ENCODE data around the gene CUL3. TPM values are rescaled to one million over a fixed set of nuclear protein-coding genes. Genes with fewer than 3 reads are reported as not detected.

The CUL3 gene
- total RNA-seq, 4 donors from 2014 or later = 94.1 to 120 (median 109) TPM

DNA sequence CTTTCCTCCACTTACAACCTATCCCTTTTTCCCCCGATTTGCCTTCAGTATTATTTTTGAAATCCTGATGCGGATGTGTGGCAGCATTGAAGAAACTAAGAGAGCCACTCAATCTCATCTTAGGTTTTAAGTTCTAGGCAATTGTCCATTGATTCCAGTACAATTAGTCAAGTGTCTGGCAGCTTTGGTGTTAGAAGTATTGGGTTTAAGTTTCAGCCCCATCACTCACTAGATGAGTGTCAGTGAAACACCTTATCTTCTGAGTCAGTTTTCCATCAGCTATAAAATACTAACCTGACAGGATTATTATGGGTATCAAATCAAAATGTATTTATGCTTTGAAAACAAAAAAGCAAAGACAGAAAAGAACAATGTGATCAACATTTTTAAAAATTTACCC is 16.8 kb upstream of the CUL3 start:
- TF ChIP-seq POLR2A (IDR thresholded peaks at IDR 0.05) = no peak
- TF ChIP-seq, protein P1, sequence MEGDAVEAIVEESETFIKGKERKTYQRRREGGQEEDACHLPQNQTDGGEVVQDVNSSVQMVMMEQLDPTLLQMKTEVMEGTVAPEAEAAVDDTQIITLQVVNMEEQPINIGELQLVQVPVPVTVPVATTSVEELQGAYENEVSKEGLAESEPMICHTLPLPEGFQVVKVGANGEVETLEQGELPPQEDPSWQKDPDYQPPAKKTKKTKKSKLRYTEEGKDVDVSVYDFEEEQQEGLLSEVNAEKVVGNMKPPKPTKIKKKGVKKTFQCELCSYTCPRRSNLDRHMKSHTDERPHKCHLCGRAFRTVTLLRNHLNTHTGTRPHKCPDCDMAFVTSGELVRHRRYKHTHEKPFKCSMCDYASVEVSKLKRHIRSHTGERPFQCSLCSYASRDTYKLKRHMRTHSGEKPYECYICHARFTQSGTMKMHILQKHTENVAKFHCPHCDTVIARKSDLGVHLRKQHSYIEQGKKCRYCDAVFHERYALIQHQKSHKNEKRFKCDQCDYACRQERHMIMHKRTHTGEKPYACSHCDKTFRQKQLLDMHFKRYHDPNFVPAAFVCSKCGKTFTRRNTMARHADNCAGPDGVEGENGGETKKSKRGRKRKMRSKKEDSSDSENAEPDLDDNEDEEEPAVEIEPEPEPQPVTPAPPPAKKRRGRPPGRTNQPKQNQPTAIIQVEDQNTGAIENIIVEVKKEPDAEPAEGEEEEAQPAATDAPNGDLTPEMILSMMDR (IDR thresholded peaks at IDR 0.05 in 4 of 5, conservative IDR thresholded peaks at IDR 0.05 in 1 of 5) = no peak
- H3K4me3 ChIP-seq = no peak overlapping the region

DNA sequence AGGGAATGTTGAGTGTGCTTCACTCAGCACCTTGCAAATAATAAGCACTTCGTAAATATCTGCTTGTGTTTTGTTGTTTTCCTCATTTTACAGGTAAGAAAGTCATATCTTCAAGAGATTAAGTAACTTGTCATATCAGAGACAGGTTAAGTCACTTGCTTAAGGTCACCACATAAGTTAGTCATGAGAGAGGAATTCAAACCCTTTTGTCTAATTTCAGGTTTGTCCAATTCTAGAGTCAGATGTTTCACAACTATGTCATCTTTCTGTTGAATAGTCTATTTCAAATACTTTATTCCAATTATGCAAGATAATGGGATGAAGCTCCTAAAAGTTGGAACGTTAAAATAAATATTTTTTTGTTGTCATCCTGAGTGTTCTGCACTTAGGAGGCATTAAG is 13.5 kb upstream of the CUL3 start:
- ATAC-seq = no peak
- DNase-seq = no peak
- H3K4me3 ChIP-seq = no peak overlapping the region
- H3K27ac ChIP-seq = no peak overlapping the region
- no peaks in the 10 kb centered on the region for H3K36me3 ChIP-seq
- H3K4me1 ChIP-seq = no peaks in the 10 kb centered on the region
- no peaks in the 10 kb centered on the region for H3K9me3 ChIP-seq
- intact Hi-C loops (cut with DNase I; ENCODE audit: low total_unique reads) (no loop called here), in situ Hi-C loops (cut with MboI; ENCODE audit: low sequenced_read_pairs in 4 of 4) (loop anchor here in 2 of 4 donors (25.0 kb wide), 1 partner anchor 636 kb away; the partner anchor contains the start of gene MRPL44 (in 2 of the 2))
- no peaks in the 10 kb centered on the region for H3K27me3 ChIP-seq
- TF ChIP-seq, protein P1 (IDR thresholded peaks at IDR 0.05 in 4 of 5, conservative IDR thresholded peaks at IDR 0.05 in 1 of 5) = no peak

More for the DNA sequence above, 16.8 kb upstream of the CUL3 start:
- in situ Hi-C loops (cut with MboI; ENCODE audit: low sequenced_read_pairs in 4 of 4) = no loop called here
- intact Hi-C loops (cut with DNase I; ENCODE audit: low total_unique reads) = no loop called here
- Histone ChIP-seq H3K4me1 (no peaks in the 10 kb centered on the region), H3K27ac (no peak overlapping the region), H3K9me3 (no peaks in the 10 kb centered on the region), H3K36me3 (no peaks in the 10 kb centered on the region), H3K27me3 (no peaks in the 10 kb centered on the region)
- ATAC-seq (no peak), DNase-seq (no peak)

DNA sequence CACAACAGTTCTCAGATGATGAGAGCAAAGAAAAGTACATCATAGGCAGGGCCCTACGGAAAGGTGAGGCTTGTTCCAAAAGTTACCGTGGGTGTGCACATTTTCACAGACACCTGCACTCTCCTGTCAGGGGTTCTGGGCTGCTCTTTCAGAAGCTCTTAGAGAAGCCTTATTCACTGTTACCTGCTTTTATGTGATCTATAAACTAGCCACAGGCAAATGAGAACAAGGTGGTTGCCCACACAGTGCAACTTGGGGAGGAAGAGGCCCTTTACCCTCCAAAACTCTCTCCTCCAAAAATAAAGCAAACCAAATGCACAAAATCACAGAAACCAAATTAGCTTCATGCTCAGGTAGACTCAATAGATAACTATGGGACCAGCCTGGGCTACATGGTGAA is 11.1 kb upstream of the CUL3 start:
- Histone ChIP-seq H3K9me3 (no peaks in the 10 kb centered on the region), H3K27ac (no peak overlapping the region), H3K4me3 (no peak overlapping the region), H3K36me3 (no peaks in the 10 kb centered on the region), H3K27me3 (no peaks in the 10 kb centered on the region), H3K4me1 (no peaks in the 10 kb centered on the region)
- DNase-seq (no peak), ATAC-seq (no peak)
- in situ Hi-C loops (cut with MboI; ENCODE audit: low sequenced_read_pairs in 4 of 4) = loop anchor here in 2 of 4 donors (25.0 kb wide), 1 partner anchor 634 kb away; the partner anchor contains the start of gene MRPL44 (in 2 of the 2)
- TF ChIP-seq, protein P1 (IDR thresholded peaks at IDR 0.05 in 4 of 5, conservative IDR thresholded peaks at IDR 0.05 in 1 of 5) = no peak
- TF ChIP-seq POLR2A (IDR thresholded peaks at IDR 0.05) = no peak
- intact Hi-C loops (cut with DNase I; ENCODE audit: low total_unique reads) = no loop called here

GRCh38 chr2:224595518-224595917 is 10.4 kb upstream of the CUL3 start:
- intact Hi-C loops (cut with DNase I; ENCODE audit: low total_unique reads) = no loop called here
- no peak for ATAC-seq
- no peak for TF ChIP-seq POLR2A (IDR thresholded peaks at IDR 0.05)
- TF ChIP-seq, protein P1 (IDR thresholded peaks at IDR 0.05 in 4 of 5, conservative IDR thresholded peaks at IDR 0.05 in 1 of 5) = no peak

GRCh38 chr2:224594840-224595239 is 9.7 kb upstream of the CUL3 start:
- no peak overlapping the region for H3K27ac ChIP-seq
- H3K9me3 ChIP-seq = no peaks in the 10 kb centered on the region
- H3K4me1 ChIP-seq = no peaks in the 10 kb centered on the region
- intact Hi-C loops (cut with DNase I; ENCODE audit: low total_unique reads) = no loop called here
- DNase-seq (no peak), ATAC-seq (no peak)
- H3K27me3 ChIP-seq = no peaks in the 10 kb centered on the region
- TF ChIP-seq, protein P1 (IDR thresholded peaks at IDR 0.05 in 4 of 5, conservative IDR thresholded peaks at IDR 0.05 in 1 of 5) = no peak
- TF ChIP-seq POLR2A (IDR thresholded peaks at IDR 0.05) = no peak
- in situ Hi-C loops (cut with MboI; ENCODE audit: low sequenced_read_pairs in 4 of 4) = loop anchor here in 2 of 4 donors (25.0 kb wide), 1 partner anchor 633 kb away; the partner anchor contains the start of gene MRPL44 (in 2 of the 2)
- no peak overlapping the region for H3K4me3 ChIP-seq
- no peaks in the 10 kb centered on the region for H3K36me3 ChIP-seq

More at GRCh38 chr2:224595518-224595917, 10.4 kb upstream of the CUL3 start:
- no peaks in the 10 kb centered on the region for H3K36me3 ChIP-seq
- in situ Hi-C loops (cut with MboI; ENCODE audit: low sequenced_read_pairs in 4 of 4) = loop anchor here in 2 of 4 donors (25.0 kb wide), 1 partner anchor 633 kb away; the partner anchor contains the start of gene MRPL44 (in 2 of the 2)
- DNase-seq = no peak
- no peaks in the 10 kb centered on the region for H3K9me3 ChIP-seq
- H3K27ac ChIP-seq = no peak overlapping the region
- no peaks in the 10 kb centered on the region for H3K27me3 ChIP-seq
- no peaks in the 10 kb centered on the region for H3K4me1 ChIP-seq
- H3K4me3 ChIP-seq = no peak overlapping the region

All from gastrocnemius medialis (tissue), 4 donors.